Measurements from ENCODE around the gene PSME3. TPM values are rescaled to one million over a fixed set of nuclear protein-coding genes. Genes with fewer than 3 reads are reported as not detected.

Gene PSME3
- total and polyA plus RNA-seq, 2 of the 13 experiments (the other 11 are each of a cell fraction or from before 2014, with no cell fraction given): 66.3 to 135 TPM

- TF ChIP-seq, protein P1, sequence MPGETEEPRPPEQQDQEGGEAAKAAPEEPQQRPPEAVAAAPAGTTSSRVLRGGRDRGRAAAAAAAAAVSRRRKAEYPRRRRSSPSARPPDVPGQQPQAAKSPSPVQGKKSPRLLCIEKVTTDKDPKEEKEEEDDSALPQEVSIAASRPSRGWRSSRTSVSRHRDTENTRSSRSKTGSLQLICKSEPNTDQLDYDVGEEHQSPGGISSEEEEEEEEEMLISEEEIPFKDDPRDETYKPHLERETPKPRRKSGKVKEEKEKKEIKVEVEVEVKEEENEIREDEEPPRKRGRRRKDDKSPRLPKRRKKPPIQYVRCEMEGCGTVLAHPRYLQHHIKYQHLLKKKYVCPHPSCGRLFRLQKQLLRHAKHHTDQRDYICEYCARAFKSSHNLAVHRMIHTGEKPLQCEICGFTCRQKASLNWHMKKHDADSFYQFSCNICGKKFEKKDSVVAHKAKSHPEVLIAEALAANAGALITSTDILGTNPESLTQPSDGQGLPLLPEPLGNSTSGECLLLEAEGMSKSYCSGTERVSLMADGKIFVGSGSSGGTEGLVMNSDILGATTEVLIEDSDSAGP (CRISPR knock-in tag; IDR thresholded peaks at IDR 0.05; ENCODE audit: borderline replicate concordance): peak; percentile 51
- TF ChIP-seq ZSCAN31 (CRISPR knock-in tag; IDR thresholded peaks at IDR 0.05; ENCODE audit: low read depth) (peak; percentile 47; the same call in 1 of the 2 replicates), ATF4 (CRISPR knock-in tag; IDR thresholded peaks at IDR 0.05) (no peak), ZBTB43 (CRISPR knock-in tag; conservative IDR thresholded peaks at IDR 0.05) (0 out of 2 replicates have a peak, but pooled peaks have one; percentile 4), ZNF101 (CRISPR knock-in tag; IDR thresholded peaks at IDR 0.05; ENCODE audit: borderline replicate concordance, low read depth) (no peak), NFIC (IDR thresholded peaks at IDR 0.05; ENCODE audit: low read length) (no peak; the same call in 1 of the 2 replicates), TBX3 (IDR thresholded peaks at IDR 0.05; ENCODE audit: borderline replicate concordance) (no peak; the same call in 1 of the 2 replicates), IKZF1 (IDR thresholded peaks at IDR 0.05) (no peak), POLR2G (IDR thresholded peaks at IDR 0.05; ENCODE audit: low read depth, low read length) (peak; percentile 24; the same call in 1 of the 2 replicates), ZNF792 (CRISPR knock-in tag; IDR thresholded peaks at IDR 0.05) (peak; percentile 65; the same call in 1 of the 2 replicates), CSRNP1 (CRISPR knock-in tag; IDR thresholded peaks at IDR 0.05) (no peak), ZNF431 (CRISPR knock-in tag; IDR thresholded peaks at IDR 0.05; ENCODE audit: borderline replicate concordance, low read depth) (no peak), SIX1 (CRISPR knock-in tag; IDR thresholded peaks at IDR 0.05; ENCODE audit: borderline replicate concordance) (no peak), SYNCRIP (IDR thresholded peaks at IDR 0.05; ENCODE audit: insufficient read depth, low read depth, low read length) (no peak), MEIS1 (CRISPR knock-in tag; IDR thresholded peaks at IDR 0.05; ENCODE audit: borderline replicate concordance) (no peak), ZNF263 (CRISPR knock-in tag; IDR thresholded peaks at IDR 0.05) (no peak)
- TF ChIP-seq, protein P2, sequence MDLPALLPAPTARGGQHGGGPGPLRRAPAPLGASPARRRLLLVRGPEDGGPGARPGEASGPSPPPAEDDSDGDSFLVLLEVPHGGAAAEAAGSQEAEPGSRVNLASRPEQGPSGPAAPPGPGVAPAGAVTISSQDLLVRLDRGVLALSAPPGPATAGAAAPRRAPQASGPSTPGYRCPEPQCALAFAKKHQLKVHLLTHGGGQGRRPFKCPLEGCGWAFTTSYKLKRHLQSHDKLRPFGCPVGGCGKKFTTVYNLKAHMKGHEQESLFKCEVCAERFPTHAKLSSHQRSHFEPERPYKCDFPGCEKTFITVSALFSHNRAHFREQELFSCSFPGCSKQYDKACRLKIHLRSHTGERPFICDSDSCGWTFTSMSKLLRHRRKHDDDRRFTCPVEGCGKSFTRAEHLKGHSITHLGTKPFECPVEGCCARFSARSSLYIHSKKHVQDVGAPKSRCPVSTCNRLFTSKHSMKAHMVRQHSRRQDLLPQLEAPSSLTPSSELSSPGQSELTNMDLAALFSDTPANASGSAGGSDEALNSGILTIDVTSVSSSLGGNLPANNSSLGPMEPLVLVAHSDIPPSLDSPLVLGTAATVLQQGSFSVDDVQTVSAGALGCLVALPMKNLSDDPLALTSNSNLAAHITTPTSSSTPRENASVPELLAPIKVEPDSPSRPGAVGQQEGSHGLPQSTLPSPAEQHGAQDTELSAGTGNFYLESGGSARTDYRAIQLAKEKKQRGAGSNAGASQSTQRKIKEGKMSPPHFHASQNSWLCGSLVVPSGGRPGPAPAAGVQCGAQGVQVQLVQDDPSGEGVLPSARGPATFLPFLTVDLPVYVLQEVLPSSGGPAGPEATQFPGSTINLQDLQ (CRISPR knock-in tag; IDR thresholded peaks at IDR 0.05): no peak
- TF ChIP-seq, protein P3, sequence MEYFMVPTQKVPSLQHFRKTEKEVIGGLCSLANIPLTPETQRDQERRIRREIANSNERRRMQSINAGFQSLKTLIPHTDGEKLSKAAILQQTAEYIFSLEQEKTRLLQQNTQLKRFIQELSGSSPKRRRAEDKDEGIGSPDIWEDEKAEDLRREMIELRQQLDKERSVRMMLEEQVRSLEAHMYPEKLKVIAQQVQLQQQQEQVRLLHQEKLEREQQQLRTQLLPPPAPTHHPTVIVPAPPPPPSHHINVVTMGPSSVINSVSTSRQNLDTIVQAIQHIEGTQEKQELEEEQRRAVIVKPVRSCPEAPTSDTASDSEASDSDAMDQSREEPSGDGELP (IDR thresholded peaks at IDR 0.05; ENCODE audit: borderline replicate concordance, low read depth): peak; percentile 40; the same call in 1 of the 2 replicates
- TF ChIP-seq, protein P4, sequence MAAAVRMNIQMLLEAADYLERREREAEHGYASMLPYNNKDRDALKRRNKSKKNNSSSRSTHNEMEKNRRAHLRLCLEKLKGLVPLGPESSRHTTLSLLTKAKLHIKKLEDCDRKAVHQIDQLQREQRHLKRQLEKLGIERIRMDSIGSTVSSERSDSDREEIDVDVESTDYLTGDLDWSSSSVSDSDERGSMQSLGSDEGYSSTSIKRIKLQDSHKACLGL (CRISPR knock-in tag; IDR thresholded peaks at IDR 0.05): no peak
Observed at GRCh38 chr17:42891539-42892152, 58.4 kb downstream of the PSME3 start (continued).

Measured in HepG2 (cell line).